H1 (cell line): ENCODE results near the gene ARMC5. TPM values are rescaled to one million over a fixed set of nuclear protein-coding genes. Genes with fewer than 3 reads are reported as not detected.

ENCODE experiments used
- CBX8 ChIP-seq: fragments of 300-800, 300-1000 bp; sonication (generic); IDR thresholded peaks from 2 replicates; pipeline ENCODE4 v1.7.1; 2016; ENCODE audit warnings: low read depth, low read length, borderline replicate concordance
- CREB1 ChIP-seq: IDR thresholded peaks from 2 replicates; pipeline ENCODE4 v1.6.1; 2012; ENCODE audit warnings: inconsistent platforms
- HDAC6 ChIP-seq: IDR thresholded peaks from one replicate; pipeline ENCODE4 v1.7.1; 2012; ENCODE audit warnings: low read depth, mild to moderate bottlenecking, inconsistent platforms, low read length, moderate library complexity
- KDM4A ChIP-seq: IDR thresholded peaks from one replicate; pipeline ENCODE4 v1.7.1; 2012; ENCODE audit warnings: low read depth, mild to moderate bottlenecking, moderate library complexity, low read length, inconsistent platforms; ENCODE audit not compliant: severe bottlenecking
- RNF2 ChIP-seq: fragments of 200-900, 300-1000 bp; sonication (generic); IDR thresholded peaks from 2 replicates; pipeline ENCODE4 v1.7.1; 2016; ENCODE audit warnings: borderline replicate concordance, low read depth, mild to moderate bottlenecking, antibody characterized with exemption, low read length; ENCODE audit not compliant: poor library complexity, severe bottlenecking; ENCODE audit errors: missing control alignments
- polyA plus RNA-seq, 7 experiments: library from polyadenylated mRNA; depleted of rRNA in 3 of 7; stranded (reverse) in 5 of 7; unstranded in 2 of 7; fragments of >200 nt in 5 of 7; fragments of 200-250 nt in 2 of 7; gene quantifications; 1 replicate in 5 of 7; 2 replicates in 1 of 7; 4 replicates in 1 of 7; pipeline versions ENCODE4 v1.2.1 to v1.2.3, GENCODE V29; 2011 to 2013; ENCODE audit warnings: missing spikeins in 2 of 7, mixed read lengths in 2 of 7
- total RNA-seq: library from RNA; stranded (reverse); fragmentation: NEBNext Ultra II Directional; extraction: Animal tissue kit (Norgen Biotek cat#: 25700); gene quantifications from 2 replicates; pipeline ENCODE4 v1.2.1, GENCODE V29; 2021
- TF ChIP-seq, protein P1 (sequence below): fragments of 300-600 bp; sonication (generic); IDR thresholded peaks from 2 replicates; pipeline ENCODE4 v1.7.1; 2012; ENCODE audit warnings: low read length, moderate library complexity, mild to moderate bottlenecking, inconsistent platforms; ENCODE audit not compliant: insufficient replicate concordance
- TF ChIP-seq, protein P2 (sequence below), 3 experiments: IDR thresholded peaks; 1 replicate in 2 of 3; 2 replicates in 1 of 3; pipeline versions ENCODE4 v1.5.1 to v1.6.1; 2011; ENCODE audit warnings: low read length in 3 of 3, mild to moderate bottlenecking in 3 of 3, inconsistent platforms in 2 of 3, low read depth in 1 of 3, moderate library complexity in 1 of 3; ENCODE audit not compliant: insufficient read depth in 1 of 3; ENCODE audit errors: control extremely low read depth in 1 of 3

Gene ARMC5
- total and polyA plus RNA-seq, 2 of the 8 experiments (the other 6 are each of a cell fraction or from before 2014, with no cell fraction given): 7.8 to 8.7 TPM

DNA sequence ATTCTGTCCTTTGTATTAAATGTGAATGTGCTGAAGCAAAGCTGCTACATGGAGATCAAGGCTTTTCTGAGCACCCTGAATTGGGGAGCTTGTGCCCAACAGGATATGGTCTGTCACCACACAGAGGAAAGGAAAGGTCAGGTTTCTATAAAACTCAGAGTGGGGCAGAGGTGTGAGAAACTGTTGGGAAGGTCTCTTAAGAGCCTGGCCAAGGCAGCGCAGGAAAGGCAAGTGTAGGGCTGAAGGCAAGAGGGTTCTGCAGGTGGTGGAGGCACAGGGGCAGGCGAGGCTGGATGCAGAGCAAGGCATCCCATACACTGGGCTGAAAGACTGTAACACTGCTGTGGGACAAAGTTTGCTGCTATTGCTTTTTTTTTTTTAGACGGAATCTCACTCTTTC, 39.3 kb upstream of the ARMC5 start (continued):
- TF ChIP-seq, protein P1, sequence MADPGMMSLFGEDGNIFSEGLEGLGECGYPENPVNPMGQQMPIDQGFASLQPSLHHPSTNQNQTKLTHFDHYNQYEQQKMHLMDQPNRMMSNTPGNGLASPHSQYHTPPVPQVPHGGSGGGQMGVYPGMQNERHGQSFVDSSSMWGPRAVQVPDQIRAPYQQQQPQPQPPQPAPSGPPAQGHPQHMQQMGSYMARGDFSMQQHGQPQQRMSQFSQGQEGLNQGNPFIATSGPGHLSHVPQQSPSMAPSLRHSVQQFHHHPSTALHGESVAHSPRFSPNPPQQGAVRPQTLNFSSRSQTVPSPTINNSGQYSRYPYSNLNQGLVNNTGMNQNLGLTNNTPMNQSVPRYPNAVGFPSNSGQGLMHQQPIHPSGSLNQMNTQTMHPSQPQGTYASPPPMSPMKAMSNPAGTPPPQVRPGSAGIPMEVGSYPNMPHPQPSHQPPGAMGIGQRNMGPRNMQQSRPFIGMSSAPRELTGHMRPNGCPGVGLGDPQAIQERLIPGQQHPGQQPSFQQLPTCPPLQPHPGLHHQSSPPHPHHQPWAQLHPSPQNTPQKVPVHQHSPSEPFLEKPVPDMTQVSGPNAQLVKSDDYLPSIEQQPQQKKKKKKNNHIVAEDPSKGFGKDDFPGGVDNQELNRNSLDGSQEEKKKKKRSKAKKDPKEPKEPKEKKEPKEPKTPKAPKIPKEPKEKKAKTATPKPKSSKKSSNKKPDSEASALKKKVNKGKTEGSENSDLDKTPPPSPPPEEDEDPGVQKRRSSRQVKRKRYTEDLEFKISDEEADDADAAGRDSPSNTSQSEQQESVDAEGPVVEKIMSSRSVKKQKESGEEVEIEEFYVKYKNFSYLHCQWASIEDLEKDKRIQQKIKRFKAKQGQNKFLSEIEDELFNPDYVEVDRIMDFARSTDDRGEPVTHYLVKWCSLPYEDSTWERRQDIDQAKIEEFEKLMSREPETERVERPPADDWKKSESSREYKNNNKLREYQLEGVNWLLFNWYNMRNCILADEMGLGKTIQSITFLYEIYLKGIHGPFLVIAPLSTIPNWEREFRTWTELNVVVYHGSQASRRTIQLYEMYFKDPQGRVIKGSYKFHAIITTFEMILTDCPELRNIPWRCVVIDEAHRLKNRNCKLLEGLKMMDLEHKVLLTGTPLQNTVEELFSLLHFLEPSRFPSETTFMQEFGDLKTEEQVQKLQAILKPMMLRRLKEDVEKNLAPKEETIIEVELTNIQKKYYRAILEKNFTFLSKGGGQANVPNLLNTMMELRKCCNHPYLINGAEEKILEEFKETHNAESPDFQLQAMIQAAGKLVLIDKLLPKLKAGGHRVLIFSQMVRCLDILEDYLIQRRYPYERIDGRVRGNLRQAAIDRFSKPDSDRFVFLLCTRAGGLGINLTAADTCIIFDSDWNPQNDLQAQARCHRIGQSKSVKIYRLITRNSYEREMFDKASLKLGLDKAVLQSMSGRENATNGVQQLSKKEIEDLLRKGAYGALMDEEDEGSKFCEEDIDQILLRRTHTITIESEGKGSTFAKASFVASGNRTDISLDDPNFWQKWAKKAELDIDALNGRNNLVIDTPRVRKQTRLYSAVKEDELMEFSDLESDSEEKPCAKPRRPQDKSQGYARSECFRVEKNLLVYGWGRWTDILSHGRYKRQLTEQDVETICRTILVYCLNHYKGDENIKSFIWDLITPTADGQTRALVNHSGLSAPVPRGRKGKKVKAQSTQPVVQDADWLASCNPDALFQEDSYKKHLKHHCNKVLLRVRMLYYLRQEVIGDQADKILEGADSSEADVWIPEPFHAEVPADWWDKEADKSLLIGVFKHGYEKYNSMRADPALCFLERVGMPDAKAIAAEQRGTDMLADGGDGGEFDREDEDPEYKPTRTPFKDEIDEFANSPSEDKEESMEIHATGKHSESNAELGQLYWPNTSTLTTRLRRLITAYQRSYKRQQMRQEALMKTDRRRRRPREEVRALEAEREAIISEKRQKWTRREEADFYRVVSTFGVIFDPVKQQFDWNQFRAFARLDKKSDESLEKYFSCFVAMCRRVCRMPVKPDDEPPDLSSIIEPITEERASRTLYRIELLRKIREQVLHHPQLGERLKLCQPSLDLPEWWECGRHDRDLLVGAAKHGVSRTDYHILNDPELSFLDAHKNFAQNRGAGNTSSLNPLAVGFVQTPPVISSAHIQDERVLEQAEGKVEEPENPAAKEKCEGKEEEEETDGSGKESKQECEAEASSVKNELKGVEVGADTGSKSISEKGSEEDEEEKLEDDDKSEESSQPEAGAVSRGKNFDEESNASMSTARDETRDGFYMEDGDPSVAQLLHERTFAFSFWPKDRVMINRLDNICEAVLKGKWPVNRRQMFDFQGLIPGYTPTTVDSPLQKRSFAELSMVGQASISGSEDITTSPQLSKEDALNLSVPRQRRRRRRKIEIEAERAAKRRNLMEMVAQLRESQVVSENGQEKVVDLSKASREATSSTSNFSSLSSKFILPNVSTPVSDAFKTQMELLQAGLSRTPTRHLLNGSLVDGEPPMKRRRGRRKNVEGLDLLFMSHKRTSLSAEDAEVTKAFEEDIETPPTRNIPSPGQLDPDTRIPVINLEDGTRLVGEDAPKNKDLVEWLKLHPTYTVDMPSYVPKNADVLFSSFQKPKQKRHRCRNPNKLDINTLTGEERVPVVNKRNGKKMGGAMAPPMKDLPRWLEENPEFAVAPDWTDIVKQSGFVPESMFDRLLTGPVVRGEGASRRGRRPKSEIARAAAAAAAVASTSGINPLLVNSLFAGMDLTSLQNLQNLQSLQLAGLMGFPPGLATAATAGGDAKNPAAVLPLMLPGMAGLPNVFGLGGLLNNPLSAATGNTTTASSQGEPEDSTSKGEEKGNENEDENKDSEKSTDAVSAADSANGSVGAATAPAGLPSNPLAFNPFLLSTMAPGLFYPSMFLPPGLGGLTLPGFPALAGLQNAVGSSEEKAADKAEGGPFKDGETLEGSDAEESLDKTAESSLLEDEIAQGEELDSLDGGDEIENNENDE: no peak
- TF ChIP-seq, protein P2, sequence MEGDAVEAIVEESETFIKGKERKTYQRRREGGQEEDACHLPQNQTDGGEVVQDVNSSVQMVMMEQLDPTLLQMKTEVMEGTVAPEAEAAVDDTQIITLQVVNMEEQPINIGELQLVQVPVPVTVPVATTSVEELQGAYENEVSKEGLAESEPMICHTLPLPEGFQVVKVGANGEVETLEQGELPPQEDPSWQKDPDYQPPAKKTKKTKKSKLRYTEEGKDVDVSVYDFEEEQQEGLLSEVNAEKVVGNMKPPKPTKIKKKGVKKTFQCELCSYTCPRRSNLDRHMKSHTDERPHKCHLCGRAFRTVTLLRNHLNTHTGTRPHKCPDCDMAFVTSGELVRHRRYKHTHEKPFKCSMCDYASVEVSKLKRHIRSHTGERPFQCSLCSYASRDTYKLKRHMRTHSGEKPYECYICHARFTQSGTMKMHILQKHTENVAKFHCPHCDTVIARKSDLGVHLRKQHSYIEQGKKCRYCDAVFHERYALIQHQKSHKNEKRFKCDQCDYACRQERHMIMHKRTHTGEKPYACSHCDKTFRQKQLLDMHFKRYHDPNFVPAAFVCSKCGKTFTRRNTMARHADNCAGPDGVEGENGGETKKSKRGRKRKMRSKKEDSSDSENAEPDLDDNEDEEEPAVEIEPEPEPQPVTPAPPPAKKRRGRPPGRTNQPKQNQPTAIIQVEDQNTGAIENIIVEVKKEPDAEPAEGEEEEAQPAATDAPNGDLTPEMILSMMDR (IDR thresholded peaks at IDR 0.05; ENCODE audit: control extremely low read depth in 1 of 3, insufficient read depth in 1 of 3, low read depth in 1 of 3, low read length in 3 of 3): no peak
- TF ChIP-seq KDM4A: no peak
- no peak for TF ChIP-seq RNF2
- no peak for TF ChIP-seq CBX8
- TF ChIP-seq CREB1: no peak
- TF ChIP-seq HDAC6: no peak
